Activated CD4-positive, alpha-beta T cell treated with anti-CD3 and anti-CD28 coated beads for 36 hours (primary cell): Measurements from ENCODE around the gene RGS1. TPM values are rescaled to one million over a fixed set of nuclear protein-coding genes. Genes with fewer than 3 reads are reported as not detected.

Source experiments
- ATAC-seq: fragments of 200-7000 bp; cut with Tn5 transposase; one replicate; pipeline ENCODE4 v1.10.0; 2021; ENCODE audit warnings: mild to moderate bottlenecking, moderate library complexity
- CTCF ChIA-PET: fragments of 350-600 bp; sonication (Branson Sonifier 250); formaldehyde crosslinking; loops from one replicate; lab custom pipeline; 2021; ENCODE audit warnings: antibody characterized with exemption; lab: Charles Lee
- POLR2A ChIA-PET: fragments of 350-600 bp; sonication (Branson Sonifier 250); formaldehyde crosslinking; loops from one replicate; lab custom pipeline; 2021; ENCODE audit warnings: antibody characterized with exemption, inconsistent platforms; lab: Charles Lee
- DNase-seq: peaks from one replicate; pipeline ENCODE4 v3.0.0-alpha.2; 2020
- H3K27ac Mint-ChIP-seq: one replicate; pipeline ENCODE4 v1.8.0; 2021; ENCODE audit warnings: mixed read lengths
- H3K27me3 Mint-ChIP-seq: one replicate; pipeline ENCODE4 v1.8.0; 2021; ENCODE audit warnings: mixed read lengths
- H3K36me3 Mint-ChIP-seq: one replicate; pipeline ENCODE4 v1.8.0; 2021; ENCODE audit warnings: low read depth, mixed read lengths
- H3K4me1 Mint-ChIP-seq: one replicate; pipeline ENCODE4 v1.8.0; 2021; ENCODE audit warnings: mixed read lengths
- H3K4me3 Mint-ChIP-seq: one replicate; pipeline ENCODE4 v1.8.0; 2021; ENCODE audit warnings: mild to moderate bottlenecking, moderate library complexity, mixed read lengths
- H3K9me3 Mint-ChIP-seq: one replicate; pipeline ENCODE4 v1.8.0; 2021; ENCODE audit warnings: low read depth, mixed read lengths
- intact Hi-C, 2 experiments: fragments of 100-400 bp; cut with DNase I in 1 of 2; cut with micrococcal nuclease in 1 of 2; formaldehyde crosslinking; loops; one replicate each; pipeline versions ENCODE4 v1.14.2 to v1.15.1; 2022 to 2024; cut with DNase I, micrococcal nuclease
- total RNA-seq, 2 experiments: library from RNA; stranded (reverse); gene quantifications; one replicate each; pipeline ENCODE4 v1.2.3, GENCODE V29; 2021

The RGS1 gene
- total RNA-seq, 2 experiments from 2014 or later, result 12.0 to 13.6 TPM

DNA sequence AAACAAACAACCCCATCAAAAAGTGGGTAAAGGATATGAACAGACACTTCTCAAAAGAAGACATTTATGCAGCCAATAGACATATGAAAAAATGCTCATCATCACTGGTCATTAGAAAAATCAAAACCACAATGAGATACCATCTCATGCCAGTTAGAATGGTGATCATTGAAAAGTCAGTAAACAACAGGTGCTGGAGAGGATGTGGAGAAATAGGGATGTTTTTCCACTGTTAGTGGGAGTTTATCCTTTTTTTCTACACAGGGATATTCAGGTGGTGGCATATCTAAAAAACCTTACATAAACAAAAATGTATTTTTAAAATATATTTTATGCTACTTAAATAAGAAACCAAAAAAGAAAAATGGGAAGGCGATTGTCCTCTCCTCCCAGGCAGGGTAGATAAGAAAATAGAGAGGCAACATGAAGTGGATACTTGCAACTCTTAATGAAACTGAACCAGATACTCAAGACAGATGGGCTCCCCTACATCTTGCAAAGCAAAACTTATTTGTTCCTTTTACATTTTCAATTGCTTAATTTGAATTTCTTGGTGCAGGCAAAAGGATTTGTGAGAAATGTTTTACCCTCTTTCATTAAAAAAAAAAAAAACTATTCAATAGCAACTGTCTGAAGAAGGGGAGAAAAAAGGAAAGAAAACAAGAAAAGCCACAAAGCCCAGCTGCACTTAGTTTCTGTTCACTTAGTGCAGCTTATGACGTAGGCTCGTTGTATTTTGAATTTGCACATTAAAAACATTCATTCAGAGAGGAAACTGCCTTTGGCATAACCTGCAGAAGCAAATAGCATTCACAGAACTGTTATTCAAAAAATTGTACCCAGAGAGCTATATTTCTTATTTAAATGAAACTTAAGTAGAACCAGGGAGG, 36.9 kb upstream of the RGS1 start:
- ATAC-seq, result peak; percentile 86
- ChIA-PET CTCF (interaction anchor here (0.6 to 0.7 kb wide), 2 partner anchors 13 to 117 kb away, joined by 3 read pairs; no protein-coding TSS in a partner anchor), POLR2A (interaction anchor here (0.7 to 1.6 kb wide), 3 partner anchors 12 to 33 kb away, joined by 3 to 10 read pairs (median 8); no protein-coding TSS in a partner anchor)
- Mint-ChIP-seq H3K4me1 (peaks cover 38% of the 10 kb centered on the region), H3K27ac (peak overlapping the region; percentile 76), H3K9me3 (no peaks in the 10 kb centered on the region), H3K4me3 (peak overlapping the region; percentile 4), H3K27me3 (no peaks in the 10 kb centered on the region), H3K36me3 (peaks cover 5% of the 10 kb centered on the region)
- peak; percentile 21 for DNase-seq
- intact Hi-C loops, result loop anchor here (1.0 to 5.0 kb wide), 3 partner anchors 7 to 39 kb away; partner anchors contain the start of gene RGS1 (in 1 of the 2)

GRCh38 chr1:192539297-192540092, 36.1 kb upstream of the RGS1 start:
- intact Hi-C loops, result loop anchor here (1.0 to 5.0 kb wide), 3 partner anchors 8 to 38 kb away; partner anchors contain the start of gene RGS1 (in 1 of the 2)
- Mint-ChIP-seq H3K4me3 (peak overlapping the region; percentile 4), H3K27me3 (no peaks in the 10 kb centered on the region), H3K36me3 (peaks cover 5% of the 10 kb centered on the region), H3K4me1 (peaks cover 41% of the 10 kb centered on the region), H3K9me3 (no peaks in the 10 kb centered on the region), H3K27ac (peak overlapping the region; percentile 76)
- ChIA-PET CTCF (interaction anchor here (0.6 to 3.0 kb wide), 3 partner anchors 14 to 116 kb away, joined by 3 to 10 read pairs (median 3); no protein-coding TSS in a partner anchor), POLR2A (interaction anchor here (0.7 to 1.6 kb wide), 3 partner anchors 12 to 32 kb away, joined by 3 to 10 read pairs (median 8); no protein-coding TSS in a partner anchor)
- ATAC-seq (no peak), DNase-seq (no peak)

DNA sequence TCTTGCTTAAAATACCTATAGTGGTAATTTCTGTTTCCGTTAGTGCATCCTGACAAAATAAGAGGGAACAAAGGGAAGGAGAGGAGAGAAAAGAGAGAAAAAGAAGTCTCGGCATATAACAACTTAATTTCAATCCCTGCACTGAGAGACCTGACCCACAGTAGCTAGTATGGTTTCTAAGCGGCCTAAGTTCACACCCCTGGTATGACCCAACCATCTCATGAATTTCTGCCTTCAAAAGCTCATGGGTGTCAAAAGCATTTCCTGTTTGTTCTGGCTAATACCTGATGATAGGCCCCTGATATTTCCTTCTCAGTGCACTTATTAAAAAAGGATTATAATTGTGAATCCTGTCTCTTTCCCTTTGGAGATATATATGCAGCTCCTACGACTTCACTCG, 32.1 kb upstream of the RGS1 start:
- Mint-ChIP-seq H3K36me3 (no peaks in the 10 kb centered on the region), H3K27me3 (no peaks in the 10 kb centered on the region), H3K9me3 (no peaks in the 10 kb centered on the region), H3K4me1 (peaks cover 51% of the 10 kb centered on the region), H3K27ac (no peak overlapping the region), H3K4me3 (no peak overlapping the region)
- ATAC-seq, result no peak
- intact Hi-C loops, result no loop called here
- DNase-seq, result no peak
- POLR2A ChIA-PET, result no interaction called here
- CTCF ChIA-PET, result interaction anchor here (0.5 to 1.3 kb wide), 6 partner anchors 28 to 1498 kb away, joined by 3 to 5 read pairs (median 3); no protein-coding TSS in a partner anchor

DNA sequence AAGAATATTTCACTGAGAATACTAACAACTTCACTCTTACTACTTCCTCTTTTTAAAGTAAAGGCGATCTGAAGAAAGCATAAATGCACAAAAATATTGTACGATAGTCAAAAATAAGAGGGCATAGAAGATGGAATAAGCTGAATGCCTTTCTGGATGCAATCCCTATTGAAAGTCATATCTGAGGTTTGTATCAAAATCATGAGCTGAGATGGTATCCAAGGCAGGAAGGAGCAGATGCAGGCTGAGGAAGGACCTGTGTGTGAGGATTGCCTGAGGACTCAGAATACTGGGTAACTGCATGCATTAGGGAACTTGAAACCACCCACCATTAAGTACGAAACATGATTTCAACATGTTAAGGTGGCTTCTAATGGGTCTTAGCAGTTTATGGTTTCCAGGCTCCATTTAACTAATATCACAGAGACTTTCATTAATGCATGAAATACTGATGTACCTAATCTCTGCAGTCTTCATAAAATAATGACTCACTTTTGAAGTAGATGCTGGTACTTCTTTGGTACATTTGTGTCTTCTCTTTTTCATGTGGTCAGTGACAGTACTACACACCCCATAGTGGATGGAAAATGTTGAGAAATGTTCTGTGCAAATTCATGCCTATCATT, 29.6 kb upstream of the RGS1 start:
- no peak overlapping the region for H3K27ac Mint-ChIP-seq
- intact Hi-C loops, result loop anchor here (1.0 to 5.0 kb wide), 2 partner anchors 29 to 96 kb away; partner anchors contain the start of gene RGS1 (in 1 of the 2)
- no peaks in the 10 kb centered on the region for H3K36me3 Mint-ChIP-seq
- H3K4me1 Mint-ChIP-seq, result peaks cover 49% of the 10 kb centered on the region
- no peak overlapping the region for H3K4me3 Mint-ChIP-seq
- ChIA-PET POLR2A (no interaction called here), CTCF (interaction anchor here (0.6 to 1.7 kb wide), 11 partner anchors 22 to 577 kb away, joined by 3 to 8 read pairs (median 3); no protein-coding TSS in a partner anchor)
- H3K9me3 Mint-ChIP-seq, result no peaks in the 10 kb centered on the region
- DNase-seq (no peak), ATAC-seq (no peak)
- H3K27me3 Mint-ChIP-seq, result no peaks in the 10 kb centered on the region

GRCh38 chr1:192546596-192547190, 28.9 kb upstream of the RGS1 start:
- no peaks in the 10 kb centered on the region for H3K36me3 Mint-ChIP-seq
- intact Hi-C loops, result loop anchor here in 1 of 2 experiments (1.0 to 5.0 kb wide), 2 partner anchors 29 to 96 kb away; no protein-coding TSS in a partner anchor
- H3K4me1 Mint-ChIP-seq, result peaks cover 49% of the 10 kb centered on the region
- ChIA-PET POLR2A (no interaction called here), CTCF (interaction anchor here (0.8 to 1.7 kb wide), 3 partner anchors 25 to 72 kb away, joined by 3 to 5 read pairs (median 4); no protein-coding TSS in a partner anchor)
- peak; percentile 13 for ATAC-seq
- H3K27ac Mint-ChIP-seq, result peak overlapping the region; percentile 62
- H3K9me3 Mint-ChIP-seq, result no peaks in the 10 kb centered on the region
- no peak for DNase-seq
- no peak overlapping the region for H3K4me3 Mint-ChIP-seq
- H3K27me3 Mint-ChIP-seq, result no peaks in the 10 kb centered on the region

DNA sequence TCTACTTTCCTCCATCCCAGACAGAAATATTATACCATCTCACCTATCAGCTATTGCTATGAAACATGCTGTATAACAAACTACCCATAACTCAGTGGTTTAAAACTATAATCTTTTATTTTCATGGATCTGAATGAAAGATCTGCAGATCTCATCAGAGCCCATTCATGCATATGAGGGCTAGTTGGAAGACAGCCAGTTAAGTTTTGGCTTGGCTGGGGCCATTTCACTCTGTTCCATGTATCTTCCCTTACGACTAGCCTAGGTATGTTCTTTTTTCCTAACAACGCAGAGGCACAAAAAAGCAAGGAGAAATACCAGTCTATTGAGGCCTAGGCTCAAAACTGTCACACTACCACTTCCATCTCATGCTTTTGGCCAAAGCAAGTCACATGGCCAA, 28.1 kb upstream of the RGS1 start:
- CTCF ChIA-PET, result no interaction called here
- ATAC-seq, result no peak
- no peak overlapping the region for H3K4me3 Mint-ChIP-seq
- peaks cover 54% of the 10 kb centered on the region for H3K4me1 Mint-ChIP-seq
- no peaks in the 10 kb centered on the region for H3K9me3 Mint-ChIP-seq
- DNase-seq, result no peak
- H3K36me3 Mint-ChIP-seq, result no peaks in the 10 kb centered on the region
- H3K27me3 Mint-ChIP-seq, result no peaks in the 10 kb centered on the region
- H3K27ac Mint-ChIP-seq, result no peak overlapping the region
- intact Hi-C loops, result loop anchor here in 1 of 2 experiments (1.0 to 5.0 kb wide), 2 partner anchors 30 to 95 kb away; no protein-coding TSS in a partner anchor
- POLR2A ChIA-PET, result no interaction called here

DNA sequence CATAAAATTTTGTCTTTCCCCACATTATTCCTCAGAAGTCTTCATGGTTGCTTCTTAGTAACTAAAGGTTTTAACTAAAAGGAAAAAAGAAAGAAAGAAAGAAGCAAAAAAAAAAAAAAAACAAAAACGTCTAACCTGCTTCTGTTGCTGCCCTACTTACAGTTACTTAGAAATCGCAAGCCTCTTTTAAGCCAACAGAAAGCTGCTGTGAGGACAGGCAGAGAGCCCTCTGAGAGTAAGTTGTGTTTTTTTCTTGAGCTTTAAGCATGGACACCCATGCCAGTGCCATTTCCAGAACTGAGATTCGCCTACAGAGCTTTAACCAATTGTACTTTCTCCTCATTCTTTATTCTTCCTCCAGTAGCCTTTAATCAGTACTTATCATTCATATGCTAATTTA, 25.6 kb upstream of the RGS1 start:
- POLR2A ChIA-PET, result no interaction called here
- no peaks in the 10 kb centered on the region for H3K27me3 Mint-ChIP-seq
- no peak for ATAC-seq
- H3K36me3 Mint-ChIP-seq, result no peaks in the 10 kb centered on the region
- intact Hi-C loops, result loop anchor here (2.0 to 5.0 kb wide), 3 partner anchors 25 to 92 kb away; partner anchors contain the start of gene RGS1 (in 1 of the 2)
- no peak overlapping the region for H3K4me3 Mint-ChIP-seq
- no peak overlapping the region for H3K27ac Mint-ChIP-seq
- peaks cover 61% of the 10 kb centered on the region for H3K4me1 Mint-ChIP-seq
- no peaks in the 10 kb centered on the region for H3K9me3 Mint-ChIP-seq
- CTCF ChIA-PET, result interaction anchor here (1.1 to 1.8 kb wide), 3 partner anchors 8 to 21 kb away, joined by 3 to 11 read pairs (median 5); no protein-coding TSS in a partner anchor
- no peak for DNase-seq

- peaks cover 53% of the 10 kb centered on the region for H3K4me1 Mint-ChIP-seq
- no peaks in the 10 kb centered on the region for H3K9me3 Mint-ChIP-seq
- ChIA-PET CTCF (interaction anchor here (0.7 to 1.8 kb wide), 5 partner anchors 10 to 75 kb away, joined by 3 to 11 read pairs (median 5); no protein-coding TSS in a partner anchor), POLR2A (interaction anchor here (1.6 kb wide), 1 partner anchor 12 kb away, joined by 10 read pairs; no protein-coding TSS in a partner anchor)
- intact Hi-C loops, result loop anchor here (1.0 to 5.0 kb wide), 3 partner anchors 24 to 34 kb away; partner anchors contain the start of gene RGS1 (in 2 of the 2)
- H3K27me3 Mint-ChIP-seq, result no peaks in the 10 kb centered on the region
- peak overlapping the region; percentile 76 for H3K27ac Mint-ChIP-seq
- no peaks in the 10 kb centered on the region for H3K36me3 Mint-ChIP-seq
- peak; percentile 32 for DNase-seq
- peak; percentile 88 for ATAC-seq
- H3K4me3 Mint-ChIP-seq, result peak overlapping the region; percentile 20
Measured at GRCh38 chr1:192550922-192551534, 24.5 kb upstream of the RGS1 start.

- peak overlapping the region; percentile 10 for H3K27ac Mint-ChIP-seq
- ATAC-seq, result no peak
- CTCF ChIA-PET, result interaction anchor here (0.9 to 1.2 kb wide), 4 partner anchors 11 to 78 kb away, joined by 3 to 6 read pairs (median 4); no protein-coding TSS in a partner anchor
Measured at GRCh38 chr1:192552760-192553191, 22.8 kb upstream of the RGS1 start.

More at GRCh38 chr1:192552760-192553191, 22.8 kb upstream of the RGS1 start:
- Mint-ChIP-seq H3K4me3 (no peak overlapping the region), H3K27me3 (no peaks in the 10 kb centered on the region), H3K36me3 (no peaks in the 10 kb centered on the region), H3K9me3 (no peaks in the 10 kb centered on the region), H3K4me1 (peaks cover 43% of the 10 kb centered on the region)
- POLR2A ChIA-PET, result no interaction called here
- DNase-seq, result no peak
- intact Hi-C loops, result loop anchor here in 1 of 2 experiments (5.0 kb wide), 1 partner anchor 35 kb away; no protein-coding TSS in a partner anchor
